ENCODE data around the gene KIF11. TPM values are rescaled to one million over a fixed set of nuclear protein-coding genes. Genes with fewer than 3 reads are reported as not detected.

The KIF11 gene
- total and polyA plus RNA-seq, 2 of the 13 experiments (the other 11 are each of a cell fraction or from before 2014, with no cell fraction given) = 8.7 to 38.4 TPM

DNA sequence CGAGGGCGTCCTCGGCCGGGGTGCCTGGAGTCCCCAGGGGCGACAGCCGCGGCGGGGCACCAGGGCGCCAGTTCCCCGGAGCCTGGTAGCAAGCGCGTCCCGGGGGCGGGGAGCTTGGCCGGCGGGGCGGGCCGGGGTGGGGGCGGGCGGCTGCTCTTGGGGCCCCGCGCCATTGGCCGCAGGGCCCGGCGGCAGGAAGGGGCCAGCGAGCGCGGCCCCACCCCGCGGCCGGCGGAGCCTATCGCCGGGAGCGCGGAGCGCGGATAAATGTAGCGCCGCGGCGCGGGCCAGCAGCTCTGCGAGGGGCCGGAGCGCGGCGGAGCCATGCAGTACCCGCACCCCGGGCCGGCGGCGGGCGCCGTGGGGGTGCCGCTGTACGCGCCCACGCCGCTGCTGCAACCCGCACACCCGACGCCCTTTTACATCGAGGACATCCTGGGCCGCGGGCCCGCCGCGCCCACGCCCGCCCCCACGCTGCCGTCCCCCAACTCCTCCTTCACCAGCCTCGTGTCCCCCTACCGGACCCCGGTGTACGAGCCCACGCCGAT is 96.8 kb downstream of the KIF11 start, which contains the start of gene HHEX (continued):
- TF ChIP-seq RARA (CRISPR knock-in tag; IDR thresholded peaks at IDR 0.05) (no peak), ZNF660 (CRISPR knock-in tag; IDR thresholded peaks at IDR 0.05; ENCODE audit: borderline replicate concordance, low read depth) (no peak), ZBTB1 (CRISPR knock-in tag; IDR thresholded peaks at IDR 0.05; ENCODE audit: borderline replicate concordance) (no peak), ZNF619 (CRISPR knock-in tag; IDR thresholded peaks at IDR 0.05) (no peak; the same call in 1 of the 2 replicates), TARDBP (CRISPR knock-in tag; IDR thresholded peaks at IDR 0.05) (no peak), ZNF101 (CRISPR knock-in tag; IDR thresholded peaks at IDR 0.05; ENCODE audit: borderline replicate concordance, low read depth) (no peak), SMARCC2 (IDR thresholded peaks at IDR 0.05) (no peak), POLR2A (IDR thresholded peaks at IDR 0.05; ENCODE audit: insufficient read depth in 1 of 2, low read depth in 2 of 2, low read length in 2 of 2) (peak; percentile 96 to 98), ZBTB7B (CRISPR knock-in tag; IDR thresholded peaks at IDR 0.05) (0 out of 2 replicates have a peak, but pooled peaks have one; percentile 10), ZNF761 (CRISPR knock-in tag; conservative IDR thresholded peaks at IDR 0.05) (peak; percentile 23; the same call in 1 of the 2 replicates), HNF4A (CRISPR knock-in tag; IDR thresholded peaks at IDR 0.05) (no peak), ZNF83 (CRISPR knock-in tag; IDR thresholded peaks at IDR 0.05; ENCODE audit: borderline replicate concordance) (no peak), SIX1 (CRISPR knock-in tag; IDR thresholded peaks at IDR 0.05; ENCODE audit: borderline replicate concordance) (no peak), NR2F6 (IDR thresholded peaks at IDR 0.05) (no peak), NR2F6 (CRISPR knock-in tag; IDR thresholded peaks at IDR 0.05) (no peak), HDAC1 (CRISPR knock-in tag; IDR thresholded peaks at IDR 0.05) (no peak), ZNF235 (CRISPR knock-in tag; IDR thresholded peaks at IDR 0.05; ENCODE audit: borderline replicate concordance) (no peak; the same call in 1 of the 2 replicates), ZNF224 (CRISPR knock-in tag; IDR thresholded peaks at IDR 0.05) (no peak), SP140L (CRISPR knock-in tag; IDR thresholded peaks at IDR 0.05; ENCODE audit: borderline replicate concordance) (no peak), ZNF446 (CRISPR knock-in tag; IDR thresholded peaks at IDR 0.05) (no peak)
- TF ChIP-seq, protein P1, sequence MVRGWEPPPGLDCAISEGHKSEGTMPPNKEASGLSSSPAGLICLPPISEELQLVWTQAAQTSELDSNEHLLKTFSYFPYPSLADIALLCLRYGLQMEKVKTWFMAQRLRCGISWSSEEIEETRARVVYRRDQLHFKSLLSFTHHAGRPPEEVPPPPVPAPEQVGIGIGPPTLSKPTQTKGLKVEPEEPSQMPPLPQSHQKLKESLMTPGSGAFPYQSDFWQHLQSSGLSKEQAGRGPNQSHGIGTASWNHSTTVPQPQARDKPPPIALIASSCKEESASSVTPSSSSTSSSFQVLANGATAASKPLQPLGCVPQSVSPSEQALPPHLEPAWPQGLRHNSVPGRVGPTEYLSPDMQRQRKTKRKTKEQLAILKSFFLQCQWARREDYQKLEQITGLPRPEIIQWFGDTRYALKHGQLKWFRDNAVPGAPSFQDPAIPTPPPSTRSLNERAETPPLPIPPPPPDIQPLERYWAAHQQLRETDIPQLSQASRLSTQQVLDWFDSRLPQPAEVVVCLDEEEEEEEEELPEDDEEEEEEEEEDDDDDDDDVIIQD (CRISPR knock-in tag; IDR thresholded peaks at IDR 0.05; ENCODE audit: low read depth) = no peak
- TF ChIP-seq, protein P2, sequence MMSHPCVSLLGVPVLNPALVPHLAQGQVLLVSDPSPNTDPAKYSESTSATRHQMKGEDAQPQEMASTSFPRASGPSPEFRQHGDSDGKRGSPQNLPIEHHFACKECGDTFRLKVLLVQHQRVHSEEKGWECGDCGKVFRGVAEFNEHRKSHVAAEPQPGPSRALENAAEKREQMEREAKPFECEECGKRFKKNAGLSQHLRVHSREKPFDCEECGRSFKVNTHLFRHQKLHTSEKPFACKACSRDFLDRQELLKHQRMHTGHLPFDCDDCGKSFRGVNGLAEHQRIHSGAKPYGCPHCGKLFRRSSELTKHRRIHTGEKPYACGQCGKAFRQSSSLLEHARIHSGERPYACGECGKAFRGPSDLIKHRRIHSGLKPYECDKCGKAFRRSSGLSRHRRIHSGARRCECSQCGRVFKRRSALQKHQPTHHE (CRISPR knock-in tag; IDR thresholded peaks at IDR 0.05; ENCODE audit: borderline replicate concordance) = 0 out of 2 replicates have a peak, but pooled peaks have one; percentile 2
- TF ChIP-seq, protein P3, sequence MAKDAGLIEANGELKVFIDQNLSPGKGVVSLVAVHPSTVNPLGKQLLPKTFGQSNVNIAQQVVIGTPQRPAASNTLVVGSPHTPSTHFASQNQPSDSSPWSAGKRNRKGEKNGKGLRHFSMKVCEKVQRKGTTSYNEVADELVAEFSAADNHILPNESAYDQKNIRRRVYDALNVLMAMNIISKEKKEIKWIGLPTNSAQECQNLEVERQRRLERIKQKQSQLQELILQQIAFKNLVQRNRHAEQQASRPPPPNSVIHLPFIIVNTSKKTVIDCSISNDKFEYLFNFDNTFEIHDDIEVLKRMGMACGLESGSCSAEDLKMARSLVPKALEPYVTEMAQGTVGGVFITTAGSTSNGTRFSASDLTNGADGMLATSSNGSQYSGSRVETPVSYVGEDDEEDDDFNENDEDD (CRISPR knock-in tag; IDR thresholded peaks at IDR 0.05; ENCODE audit: borderline replicate concordance) = peak; percentile 24; the same call in 1 of the 2 replicates
- TF ChIP-seq, protein P4, sequence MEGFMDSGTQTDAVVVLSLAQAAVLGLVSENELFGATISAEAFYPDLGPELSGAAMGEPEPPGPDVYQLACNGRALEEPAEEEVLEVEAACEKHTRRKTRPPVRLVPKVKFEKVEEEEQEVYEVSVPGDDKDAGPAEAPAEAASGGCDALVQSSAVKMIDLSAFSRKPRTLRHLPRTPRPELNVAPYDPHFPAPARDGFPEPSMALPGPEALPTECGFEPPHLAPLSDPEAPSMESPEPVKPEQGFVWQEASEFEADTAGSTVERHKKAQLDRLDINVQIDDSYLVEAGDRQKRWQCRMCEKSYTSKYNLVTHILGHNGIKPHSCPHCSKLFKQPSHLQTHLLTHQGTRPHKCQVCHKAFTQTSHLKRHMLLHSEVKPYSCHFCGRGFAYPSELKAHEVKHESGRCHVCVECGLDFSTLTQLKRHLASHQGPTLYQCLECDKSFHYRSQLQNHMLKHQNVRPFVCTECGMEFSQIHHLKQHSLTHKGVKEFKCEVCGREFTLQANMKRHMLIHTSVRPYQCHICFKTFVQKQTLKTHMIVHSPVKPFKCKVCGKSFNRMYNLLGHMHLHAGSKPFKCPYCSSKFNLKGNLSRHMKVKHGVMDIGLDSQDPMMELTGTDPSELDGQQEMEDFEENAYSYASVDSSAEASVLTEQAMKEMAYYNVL (CRISPR knock-in tag; IDR thresholded peaks at IDR 0.05; ENCODE audit: borderline replicate concordance) = no peak
- TF ChIP-seq, protein P5, sequence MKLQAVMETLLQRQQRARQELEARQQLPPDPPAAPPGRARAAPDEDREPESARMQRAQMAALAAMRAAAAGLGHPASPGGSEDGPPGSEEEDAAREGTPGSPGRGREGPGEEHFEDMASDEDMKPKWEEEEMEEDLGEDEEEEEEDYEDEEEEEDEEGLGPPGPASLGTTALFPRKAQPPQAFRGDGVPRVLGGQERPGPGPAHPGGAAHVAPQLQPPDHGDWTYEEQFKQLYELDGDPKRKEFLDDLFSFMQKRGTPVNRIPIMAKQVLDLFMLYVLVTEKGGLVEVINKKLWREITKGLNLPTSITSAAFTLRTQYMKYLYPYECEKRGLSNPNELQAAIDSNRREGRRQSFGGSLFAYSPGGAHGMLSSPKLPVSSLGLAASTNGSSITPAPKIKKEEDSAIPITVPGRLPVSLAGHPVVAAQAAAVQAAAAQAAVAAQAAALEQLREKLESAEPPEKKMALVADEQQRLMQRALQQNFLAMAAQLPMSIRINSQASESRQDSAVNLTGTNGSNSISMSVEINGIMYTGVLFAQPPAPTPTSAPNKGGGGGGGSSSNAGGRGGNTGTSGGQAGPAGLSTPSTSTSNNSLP (IDR thresholded peaks at IDR 0.05; ENCODE audit: low read depth, low read length) = no peak

Data from HepG2 (cell line).